RKO (cell line): ENCODE results near the gene GINS2.

Experiments used
- DNase-seq: peaks from one replicate; pipeline ENCODE4 v3.0.0-alpha.2; 2016; ENCODE audit warnings: low spot score

GINS2 gene

GRCh38 chr16:85654251-85655095, 34.3 kb downstream of the GINS2 start:
- DNase-seq: no peak

- no peak for DNase-seq
Observed at GRCh38 chr16:85653290-85653891, 35.4 kb downstream of the GINS2 start.

DNA sequence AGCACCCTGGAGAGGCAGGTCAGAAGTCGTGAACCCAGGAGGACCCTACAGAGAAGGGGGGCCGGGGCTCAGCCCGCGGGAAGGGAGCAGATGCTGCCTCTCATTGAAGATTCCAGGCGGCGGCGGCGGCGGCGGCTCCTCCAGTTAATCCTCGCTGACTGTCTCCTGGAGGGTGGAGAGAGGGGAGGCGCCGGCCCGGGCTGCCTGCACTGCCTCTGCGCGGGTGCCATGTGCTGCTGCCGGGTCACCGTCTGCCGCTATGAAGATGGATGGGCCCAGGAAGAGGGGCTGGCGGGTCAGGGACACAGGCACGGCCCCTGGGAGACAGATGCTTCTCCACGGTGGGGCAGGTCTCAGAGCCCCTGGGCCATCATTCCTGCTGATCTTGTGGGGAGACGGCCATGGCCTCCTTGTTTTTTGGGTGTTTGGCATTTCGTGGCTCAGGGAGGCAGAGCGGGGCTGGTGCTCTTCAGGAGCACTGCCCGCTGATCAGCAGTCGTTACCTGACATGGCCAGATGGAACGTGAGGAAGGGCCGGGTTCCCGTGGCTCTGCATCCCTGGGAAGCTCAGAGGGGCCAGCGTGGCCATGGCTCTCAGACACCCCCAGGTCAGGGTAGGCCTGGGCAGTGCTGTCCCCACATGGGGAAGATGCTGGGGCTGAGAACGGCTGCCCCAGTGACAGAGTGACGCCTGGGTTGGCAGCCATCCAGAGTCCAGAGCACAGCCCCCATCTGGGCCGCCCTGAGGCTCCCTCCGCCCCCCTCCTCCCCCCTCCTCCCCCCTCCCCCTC, 36.1 kb downstream of the GINS2 start:
- peak; percentile 26 for DNase-seq

DNA sequence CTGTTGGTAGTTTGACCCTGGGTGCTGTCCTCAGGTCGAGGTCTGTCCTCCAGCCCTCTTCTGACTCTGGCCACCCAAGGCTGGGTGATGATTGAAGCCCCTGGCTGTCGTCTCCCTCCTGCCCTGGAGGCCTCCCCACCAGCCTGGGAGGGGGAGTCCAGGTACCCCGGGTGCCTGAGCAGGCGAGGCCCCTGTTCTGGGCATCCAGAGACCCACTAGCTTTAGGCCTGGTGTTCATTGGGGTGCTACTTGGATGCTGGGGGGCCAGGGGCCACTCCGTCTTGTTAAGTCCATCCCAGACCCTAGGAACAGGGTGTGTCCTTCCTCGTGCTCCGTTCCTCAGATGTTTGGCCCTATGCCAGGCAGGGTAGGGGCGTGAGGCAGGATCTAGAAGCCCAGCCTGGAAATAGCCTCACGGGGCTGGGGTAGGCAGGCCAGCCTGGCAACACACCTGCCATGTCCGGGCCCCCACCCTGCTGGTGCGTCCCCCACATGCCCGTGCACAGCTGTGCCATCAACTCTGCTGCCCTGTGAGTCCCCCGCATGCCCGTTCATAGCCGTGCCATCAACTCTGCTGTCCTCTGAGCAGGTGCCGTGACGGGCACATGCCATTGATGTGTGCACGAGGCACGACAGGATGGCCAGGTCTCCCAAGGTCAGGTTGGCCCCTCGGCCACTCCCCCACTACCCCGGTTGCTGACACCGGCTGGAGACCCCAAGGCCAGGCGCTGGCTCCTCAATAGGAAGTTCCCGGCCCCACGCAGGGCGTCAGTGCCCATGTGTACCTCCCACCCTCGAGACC, 36.9 kb downstream of the GINS2 start:
- DNase-seq: no peak

DNA sequence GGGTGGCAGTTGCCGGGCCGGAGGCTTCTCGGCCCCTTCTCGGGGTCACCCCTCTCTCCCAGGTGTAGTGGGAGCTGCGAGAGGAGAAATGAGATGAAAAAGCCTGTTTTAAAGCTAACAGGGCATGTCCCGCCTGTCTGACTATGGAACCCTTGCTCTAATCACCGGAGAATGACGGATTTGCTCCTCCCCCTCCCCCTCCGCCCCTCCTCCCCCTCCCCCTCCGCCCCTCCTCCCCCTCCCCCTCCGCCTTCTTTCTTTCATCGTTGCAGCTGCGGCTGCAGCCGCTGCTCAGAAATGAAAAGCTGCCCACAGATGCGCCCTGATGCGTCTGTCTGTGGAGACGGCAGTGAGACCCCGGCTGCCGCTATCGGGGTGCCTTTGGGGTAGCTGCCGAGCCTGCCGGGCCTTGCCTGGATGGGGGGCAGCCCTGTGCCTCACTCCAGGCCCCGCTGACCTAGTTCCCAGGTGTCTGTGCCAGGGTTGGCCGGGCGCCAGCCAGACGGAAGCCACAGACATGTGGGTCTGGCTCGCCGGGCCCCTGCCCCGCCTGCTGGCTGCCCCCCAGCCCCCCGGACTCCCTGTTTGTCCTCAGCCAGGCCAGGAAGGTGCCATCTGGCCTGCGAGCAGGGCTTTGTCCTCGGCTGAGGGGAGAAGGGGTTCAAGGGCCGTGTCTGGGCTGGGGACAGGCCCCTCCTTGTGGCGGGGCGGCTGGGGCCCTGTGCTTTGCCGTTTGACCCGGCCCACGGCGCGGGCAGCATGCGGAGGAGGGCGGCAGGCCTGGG, 37.7 kb downstream of the GINS2 start:
- no peak for DNase-seq

- DNase-seq: no peak
Observed at GRCh38 chr16:85650135-85650843, 38.5 kb downstream of the GINS2 start.

DNA sequence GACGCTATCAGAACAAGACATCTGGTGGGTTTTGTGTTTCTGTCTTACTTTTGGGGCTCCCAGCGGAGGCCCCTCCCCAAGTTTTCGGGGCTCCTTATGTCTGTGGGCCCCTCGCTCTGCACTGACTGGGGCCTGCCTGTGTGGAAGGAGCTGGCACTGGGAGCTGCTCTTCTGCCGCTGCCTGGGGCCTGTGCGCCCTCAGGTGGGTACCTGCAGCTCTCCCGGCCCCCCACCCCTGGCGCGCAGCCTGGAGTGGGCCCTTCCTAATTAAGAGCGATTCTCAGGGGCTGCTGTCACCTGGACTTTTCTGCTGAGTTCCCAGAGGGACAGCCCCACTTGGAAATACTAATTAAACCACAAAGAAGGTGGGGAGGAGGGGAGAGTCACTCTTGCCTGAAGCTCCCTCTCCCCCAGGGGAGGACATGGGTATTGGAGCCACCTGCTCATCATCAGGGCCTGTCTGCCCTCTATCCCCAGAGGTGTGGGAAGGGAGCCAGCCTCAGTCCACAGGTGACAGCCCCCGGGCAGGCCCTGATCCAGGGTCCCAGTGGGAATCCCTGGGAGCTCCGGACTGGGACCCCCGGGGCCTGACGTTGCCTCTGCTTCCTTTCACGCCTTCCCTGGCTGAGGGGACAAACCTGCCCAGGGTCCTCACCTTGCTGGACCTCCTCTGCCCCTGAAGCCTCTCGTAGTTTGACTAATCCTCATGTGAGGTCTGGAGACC, 39.2 kb downstream of the GINS2 start:
- DNase-seq: no peak

- DNase-seq: no peak
Observed at GRCh38 chr16:85648805-85649204, 39.9 kb downstream of the GINS2 start.

DNA sequence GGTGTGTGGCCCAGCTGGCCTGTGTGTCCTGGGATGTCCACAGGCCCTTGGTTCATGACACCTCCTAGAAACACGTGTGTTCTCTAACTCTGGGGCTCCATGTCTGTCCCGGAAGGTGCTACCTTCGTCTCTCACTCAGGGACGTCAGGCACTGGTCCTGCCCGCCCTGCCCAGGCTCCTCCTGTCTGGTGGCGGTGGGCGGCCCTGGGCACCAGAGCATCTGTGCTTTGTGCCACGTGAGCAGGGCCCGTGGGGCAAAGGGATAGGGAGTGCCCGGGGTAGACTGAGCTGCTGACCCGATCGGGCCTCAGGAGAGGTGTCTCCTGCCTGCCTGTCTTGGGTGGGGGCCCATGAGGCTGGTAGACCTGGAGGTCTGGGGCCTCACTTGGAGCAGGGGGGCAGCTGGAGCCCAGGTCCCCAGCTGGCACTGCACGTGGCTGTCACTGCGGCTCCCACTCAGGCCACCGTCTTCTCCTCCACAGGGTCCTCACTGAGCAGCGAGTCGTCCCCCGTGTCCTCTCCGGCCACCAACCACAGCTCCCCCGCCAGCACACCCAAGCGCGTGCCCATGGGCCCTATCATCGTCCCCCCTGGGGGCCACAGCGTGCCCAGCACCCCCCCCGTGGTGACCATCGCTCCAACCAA, 40.6 kb downstream of the GINS2 start:
- no peak for DNase-seq

- no peak for DNase-seq
Observed at GRCh38 chr16:85646976-85647375, 41.8 kb downstream of the GINS2 start.

GRCh38 chr16:85646358-85646907, 42.3 kb downstream of the GINS2 start:
- no peak for DNase-seq

- DNase-seq: no peak
Observed at GRCh38 chr16:85645021-85645589, 43.6 kb downstream of the GINS2 start.

GRCh38 chr16:85644093-85644712, 44.6 kb downstream of the GINS2 start:
- no peak for DNase-seq

DNA sequence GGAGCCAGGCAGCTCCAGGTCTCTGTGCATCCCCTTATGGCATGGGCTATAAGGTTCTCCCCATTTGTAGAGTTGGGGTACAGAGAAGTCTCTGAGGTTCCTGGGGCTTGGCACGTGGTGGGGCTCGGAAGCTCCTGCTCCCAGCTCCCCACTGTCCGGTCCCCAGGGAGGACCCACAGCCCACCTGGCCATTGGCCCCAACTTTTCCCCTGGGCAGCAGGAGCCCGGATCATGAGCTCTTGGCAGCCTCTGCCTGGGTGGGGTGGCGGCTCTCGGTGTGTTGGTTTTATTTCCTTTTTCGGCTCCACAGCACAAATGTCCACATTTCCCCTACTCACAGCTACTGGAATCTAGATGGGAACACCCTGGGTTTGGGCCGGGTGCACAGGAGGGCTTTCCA, 45.1 kb downstream of the GINS2 start:
- DNase-seq: no peak

DNA sequence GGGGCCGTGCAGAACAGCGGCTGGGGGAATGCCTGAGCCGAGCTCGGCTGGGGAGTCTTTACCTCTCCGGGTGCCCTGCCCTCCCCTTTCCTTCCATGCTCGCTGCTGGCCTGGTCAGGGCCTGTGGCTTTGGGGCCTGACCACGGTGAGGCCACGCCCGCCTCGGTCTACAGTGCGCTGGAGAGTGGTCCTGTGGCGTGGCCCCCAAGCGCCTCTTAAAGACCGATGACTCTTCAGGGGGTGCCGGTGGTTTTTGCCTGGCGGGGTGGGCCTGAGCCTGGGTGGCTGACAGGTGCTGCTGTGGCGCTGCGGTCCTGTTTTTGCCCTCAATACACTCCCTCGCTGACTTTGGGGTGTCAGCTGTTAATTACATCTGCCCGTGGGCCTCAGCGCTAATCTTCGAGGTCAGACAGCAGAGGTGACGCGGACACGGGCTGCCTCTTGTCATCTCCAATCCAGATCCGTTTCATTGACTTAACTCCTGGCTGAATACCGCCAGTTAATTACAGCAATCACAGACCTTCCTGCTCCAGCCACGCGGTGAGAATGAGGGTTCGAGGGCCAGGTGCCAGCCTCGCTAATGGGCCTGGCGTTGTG, 45.9 kb downstream of the GINS2 start:
- DNase-seq: no peak

DNA sequence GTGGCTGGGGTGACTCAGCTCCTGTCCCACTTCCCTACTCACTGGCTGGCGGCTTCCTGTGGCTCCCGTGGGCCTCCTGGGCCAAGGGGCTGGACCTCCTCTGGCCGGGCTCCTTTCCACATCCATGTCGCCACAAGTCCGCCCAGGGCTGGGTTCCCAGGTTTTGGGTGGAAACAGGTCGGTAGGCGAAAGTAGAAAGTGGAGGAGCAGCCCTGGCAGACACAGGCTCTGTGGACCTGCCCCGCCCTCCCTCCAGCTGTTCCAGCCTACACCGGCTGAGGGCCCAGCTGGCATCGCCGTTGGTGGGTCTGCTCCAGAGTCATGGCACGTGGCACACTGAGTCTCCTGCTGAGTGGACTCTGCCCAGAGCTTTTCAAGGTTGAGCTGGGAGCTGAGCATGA, 47.0 kb downstream of the GINS2 start:
- no peak for DNase-seq

DNA sequence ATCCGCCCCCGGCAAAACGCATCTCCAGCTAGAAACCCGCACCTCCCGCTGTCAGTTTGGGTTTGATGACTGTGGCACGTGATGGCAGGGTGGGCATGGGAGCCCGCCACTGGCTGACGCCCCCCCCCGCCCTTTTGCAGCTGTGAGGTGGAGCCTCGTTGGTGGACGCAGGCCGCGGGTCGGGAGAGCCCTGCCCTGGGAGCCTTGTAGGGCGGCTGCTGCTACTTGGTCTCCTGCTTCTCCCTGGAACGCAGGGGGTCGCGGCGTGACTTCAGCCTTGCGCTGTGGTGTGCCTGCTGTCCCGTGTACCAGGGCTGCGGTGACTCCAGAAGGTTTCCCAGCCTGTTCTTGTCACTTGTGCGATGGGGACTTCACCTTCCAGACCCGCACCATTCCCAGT, 47.4 kb downstream of the GINS2 start:
- no peak for DNase-seq

- no peak for DNase-seq
Observed at GRCh38 chr16:85640585-85640984, 48.2 kb downstream of the GINS2 start.
